Coronary artery (tissue), 2 donors: ENCODE data around the gene NRF1.
"Not testable (repeated sequence)": the region's sequence is repeated elsewhere in the genome, so short reads cannot be mapped to it uniquely, and the experiment has no call there.

ENCODE experiments used
- DNase-seq: peaks from one replicate; pipeline ENCODE4 v3.0.0-alpha.2; 2017; ENCODE audit warnings: low spot score
- H3K27ac ChIP-seq, 2 donors: fragments of 200-600 bp; sonication (generic); one replicate each; pipeline ENCODE4 v1.5.1; 2016 to 2019
- H3K4me3 ChIP-seq: fragments of 200-600 bp; sonication (generic); 2 replicates; pipeline ENCODE4 v1.5.1; 2016; ENCODE audit warnings: mild to moderate bottlenecking, moderate library complexity
- CTCF ChIP-seq: fragments of 200-600 bp; sonication (generic); IDR thresholded peaks from one replicate; pipeline ENCODE4 v1.5.1; 2019; ENCODE audit warnings: antibody characterized with exemption

The NRF1 gene

GRCh38 chr7:129664029-129665012 lies 52.8 kb downstream of the NRF1 start:
- Histone ChIP-seq H3K4me3 (no peak overlapping the region), H3K27ac (no peak overlapping the region)
- no peak for DNase-seq
- no peak for TF ChIP-seq CTCF

- Histone ChIP-seq H3K4me3 (no peak overlapping the region), H3K27ac (no peak overlapping the region)
- no peak for DNase-seq
- TF ChIP-seq CTCF, result no peak
Measured at GRCh38 chr7:129665013-129665401, 53.5 kb downstream of the NRF1 start.

DNA sequence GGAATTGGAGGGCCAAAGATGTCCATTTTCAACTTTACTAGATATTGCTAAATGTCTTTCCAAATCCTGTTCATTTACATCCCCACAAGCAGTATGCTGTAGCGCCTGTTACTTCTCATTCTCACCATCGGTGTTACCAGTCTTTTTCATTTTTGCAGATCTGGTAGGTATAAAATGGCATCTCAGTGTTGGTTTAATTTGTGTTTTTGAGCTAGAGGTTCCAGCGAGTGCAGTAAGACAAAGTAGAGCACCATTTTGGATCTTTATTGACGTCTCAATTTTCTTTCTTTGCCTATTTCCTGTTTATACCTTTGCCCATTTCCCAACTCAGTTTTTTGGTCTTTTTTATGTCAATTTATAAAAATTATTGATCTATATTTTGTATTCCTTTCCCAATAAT lies 55.6 kb downstream of the NRF1 start:
- Histone ChIP-seq H3K4me3 (no peak overlapping the region), H3K27ac (no peak overlapping the region)
- no peak for DNase-seq
- no peak for TF ChIP-seq CTCF

DNA sequence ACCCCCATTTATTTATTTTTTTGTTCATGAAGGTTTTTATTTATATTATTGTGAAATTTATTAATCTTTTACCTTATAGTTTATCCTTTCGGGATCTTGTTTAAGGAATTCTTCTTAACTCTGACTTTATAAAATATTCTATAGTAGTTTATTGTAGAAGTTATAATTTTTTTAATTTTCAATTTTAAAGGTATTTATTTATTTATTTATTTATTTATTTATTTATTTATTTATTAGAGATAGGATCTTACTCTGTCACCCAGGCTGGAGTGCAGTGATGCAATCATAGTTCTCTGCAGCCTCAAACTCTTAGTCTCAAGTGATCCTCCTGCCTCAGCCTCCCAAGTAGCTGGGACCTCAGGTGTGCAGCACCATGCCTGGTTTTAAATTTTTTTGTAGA lies 56.0 kb downstream of the NRF1 start:
- Histone ChIP-seq H3K4me3 (no peak overlapping the region), H3K27ac (no peak overlapping the region)
- no peak for TF ChIP-seq CTCF
- DNase-seq, result no peak

- H3K27ac ChIP-seq, result no peak overlapping the region
- no peak for DNase-seq
- no peak overlapping the region for H3K4me3 ChIP-seq
- no peak for TF ChIP-seq CTCF
Measured at GRCh38 chr7:129669901-129670300, 58.4 kb downstream of the NRF1 start.

DNA sequence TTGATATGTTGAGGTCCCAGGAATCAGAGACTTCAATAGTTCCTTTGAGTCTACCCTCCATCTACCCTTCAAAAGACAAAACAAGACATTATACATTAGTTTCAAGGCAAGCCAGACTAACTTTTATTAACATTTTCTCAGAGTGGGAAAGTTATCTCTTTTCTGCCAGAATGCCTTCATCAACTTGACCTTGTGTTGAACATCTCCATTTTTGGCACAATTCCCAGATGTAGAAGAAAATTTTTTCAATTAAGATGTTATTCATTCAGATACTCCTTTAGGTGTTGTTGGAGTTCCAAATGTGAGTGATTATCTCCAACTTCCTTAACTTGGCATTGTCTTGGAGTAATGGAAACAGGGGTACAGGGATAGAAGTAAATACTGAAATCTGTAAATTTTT lies 59.1 kb downstream of the NRF1 start:
- TF ChIP-seq CTCF, result no peak
- DNase-seq, result no peak
- Histone ChIP-seq H3K4me3 (no peak overlapping the region), H3K27ac (no peak overlapping the region)

- Histone ChIP-seq H3K4me3 (no peak overlapping the region), H3K27ac (no peak overlapping the region)
- no peak for TF ChIP-seq CTCF
- DNase-seq, result no peak
Measured at GRCh38 chr7:129671266-129671665, 59.7 kb downstream of the NRF1 start.

DNA sequence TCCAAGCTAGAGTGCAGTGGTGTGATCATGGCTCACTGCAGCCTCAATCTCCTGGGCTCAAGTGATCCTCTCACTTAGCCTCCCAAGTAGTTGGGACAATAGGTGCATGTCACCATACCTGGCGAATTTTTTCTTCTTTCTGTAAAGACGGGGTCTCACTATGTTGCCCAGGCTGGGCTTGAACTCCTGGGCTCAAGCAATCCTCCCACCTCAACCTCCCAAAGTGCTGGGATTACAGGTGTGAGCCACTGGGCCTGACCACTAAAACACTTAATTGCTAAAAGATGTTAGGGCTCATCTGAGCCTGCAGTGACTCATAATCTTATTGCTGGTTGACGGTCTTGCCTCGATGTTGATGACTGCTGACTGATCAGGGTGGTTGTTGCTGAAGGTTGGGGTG lies 63.0 kb downstream of the NRF1 start:
- H3K27ac ChIP-seq, H3K4me3 ChIP-seq, DNase-seq: not testable (repeated sequence)
